Stimulated activated CD4-positive, alpha-beta T cell treated with anti-CD3 and anti-CD28 coated beads, Interleukin-4, amount 100 ng/mL, for 48 hours (primary cell): ENCODE data around the gene OR52L1.

Experiments used
- DNase-seq, 2 donors: peaks; one replicate each; pipeline ENCODE4 v3.0.0-alpha.2; 2020; ENCODE audit warnings: low read depth in 2 of 2

OR52L1 gene

GRCh38 chr11:5940748-5941147, 46.0 kb downstream of the OR52L1 start:
- no peak for DNase-seq

GRCh38 chr11:5938603-5938965, 48.2 kb downstream of the OR52L1 start:
- no peak for DNase-seq

- DNase-seq, result no peak
Measured at GRCh38 chr11:5937868-5938602, 48.8 kb downstream of the OR52L1 start.
